Vagina (tissue), 2 donors: Measurements from ENCODE around the gene NALF2. TPM values are rescaled to one million over a fixed set of nuclear protein-coding genes. Genes with fewer than 3 reads are reported as not detected.

Experiments
- DNase-seq, 2 donors: peaks; one replicate each; pipeline ENCODE4 v3.0.0-alpha.2; 2017; ENCODE audit errors: extremely low spot score in 2 of 2
- H3K27ac ChIP-seq: fragments of 200-600 bp; sonication (generic); one replicate; pipeline ENCODE4 v1.5.1; 2019
- H3K27me3 ChIP-seq: fragments of 200-600 bp; sonication (generic); one replicate; pipeline ENCODE4 v1.5.1; 2019
- H3K36me3 ChIP-seq, 2 donors: fragments of 200-600 bp; sonication (generic); one replicate each; pipeline ENCODE4 v1.5.1; 2017 to 2019
- H3K4me1 ChIP-seq: fragments of 200-600 bp; sonication (generic); one replicate; pipeline ENCODE4 v1.5.1; 2019
- H3K4me3 ChIP-seq, 2 donors: fragments of 200-600 bp; sonication (generic); 1 replicate in 1 of 2; 2 replicates in 1 of 2; pipeline ENCODE4 v1.5.1; 2016 to 2019
- H3K9me3 ChIP-seq: fragments of 200-600 bp; sonication (generic); one replicate; pipeline ENCODE4 v1.5.1; 2019
- POLR2A ChIP-seq, 2 donors: fragments of 450-650 bp; IDR thresholded peaks; one replicate each; pipeline ENCODE4 v1.6.1; 2017; ENCODE audit warnings: antibody characterized with exemption in 2 of 2, mild to moderate bottlenecking in 2 of 2, moderate library complexity in 2 of 2
- POLR2AphosphoS5 ChIP-seq, 2 donors: sonication (generic); formaldehyde crosslinking; IDR thresholded peaks; one replicate each; pipeline ENCODE4 v1.9.0; 2017; ENCODE audit warnings: antibody characterized with exemption in 2 of 2, mild to moderate bottlenecking in 2 of 2, low read depth in 1 of 2; ENCODE audit not compliant: insufficient read depth in 1 of 2
- intact Hi-C: fragments of 100-400 bp; cut with DNase I; formaldehyde crosslinking; loops from one replicate; pipeline ENCODE4 v1.15.1; 2023
- total RNA-seq: library from RNA; depleted of rRNA; stranded (reverse); fragments of >200 nt; gene quantifications from one replicate; pipeline ENCODE4 v1.2.3, GENCODE V29; 2016
- TF ChIP-seq, protein P1 (sequence below), 3 experiments: fragments of 450-650 bp in 2 of 3; fragments of 200-600 bp in 1 of 3; sonication (generic) in 1 of 3; IDR thresholded peaks; one replicate each; pipeline ENCODE4 v1.5.1; 2017 to 2019; ENCODE audit warnings: antibody characterized with exemption in 3 of 3, mild to moderate bottlenecking in 2 of 3, moderate library complexity in 2 of 3

Gene NALF2
- total RNA-seq, 1 donor from 2014 or later, result 0.49 TPM

DNA sequence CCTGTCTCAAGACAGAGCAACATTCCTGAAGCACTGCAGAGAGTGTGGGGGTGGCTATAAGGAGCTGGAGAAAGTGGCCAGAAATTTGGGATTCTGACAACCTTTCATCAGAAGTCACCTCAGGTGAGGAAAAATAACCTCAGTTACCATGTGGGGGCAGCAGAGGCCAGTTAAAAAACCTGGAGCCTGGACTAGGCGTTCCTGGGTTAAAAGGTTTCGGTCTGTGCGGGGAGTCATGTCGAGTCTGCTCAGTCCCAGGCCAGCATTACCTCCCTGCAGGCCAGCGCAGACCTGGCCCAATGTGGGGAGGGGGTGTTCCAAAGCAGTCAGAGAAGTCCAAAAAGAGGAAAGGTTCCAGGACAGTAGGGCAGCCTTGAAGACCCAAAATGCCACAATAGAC, 10.9 kb upstream of the NALF2 start:
- Histone ChIP-seq H3K27me3 (no peaks in the 10 kb centered on the region), H3K36me3 (no peaks in the 10 kb centered on the region), H3K4me3 (no peak overlapping the region), H3K4me1 (no peaks in the 10 kb centered on the region), H3K9me3 (no peaks in the 10 kb centered on the region), H3K27ac (no peak overlapping the region)
- TF ChIP-seq, protein P1, sequence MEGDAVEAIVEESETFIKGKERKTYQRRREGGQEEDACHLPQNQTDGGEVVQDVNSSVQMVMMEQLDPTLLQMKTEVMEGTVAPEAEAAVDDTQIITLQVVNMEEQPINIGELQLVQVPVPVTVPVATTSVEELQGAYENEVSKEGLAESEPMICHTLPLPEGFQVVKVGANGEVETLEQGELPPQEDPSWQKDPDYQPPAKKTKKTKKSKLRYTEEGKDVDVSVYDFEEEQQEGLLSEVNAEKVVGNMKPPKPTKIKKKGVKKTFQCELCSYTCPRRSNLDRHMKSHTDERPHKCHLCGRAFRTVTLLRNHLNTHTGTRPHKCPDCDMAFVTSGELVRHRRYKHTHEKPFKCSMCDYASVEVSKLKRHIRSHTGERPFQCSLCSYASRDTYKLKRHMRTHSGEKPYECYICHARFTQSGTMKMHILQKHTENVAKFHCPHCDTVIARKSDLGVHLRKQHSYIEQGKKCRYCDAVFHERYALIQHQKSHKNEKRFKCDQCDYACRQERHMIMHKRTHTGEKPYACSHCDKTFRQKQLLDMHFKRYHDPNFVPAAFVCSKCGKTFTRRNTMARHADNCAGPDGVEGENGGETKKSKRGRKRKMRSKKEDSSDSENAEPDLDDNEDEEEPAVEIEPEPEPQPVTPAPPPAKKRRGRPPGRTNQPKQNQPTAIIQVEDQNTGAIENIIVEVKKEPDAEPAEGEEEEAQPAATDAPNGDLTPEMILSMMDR (IDR thresholded peaks at IDR 0.05), result no peak
- no peak for TF ChIP-seq POLR2A (IDR thresholded peaks at IDR 0.05)
- intact Hi-C loops, result no loop called here
- peak in 1 of 2 donors; percentile 58 for DNase-seq

DNA sequence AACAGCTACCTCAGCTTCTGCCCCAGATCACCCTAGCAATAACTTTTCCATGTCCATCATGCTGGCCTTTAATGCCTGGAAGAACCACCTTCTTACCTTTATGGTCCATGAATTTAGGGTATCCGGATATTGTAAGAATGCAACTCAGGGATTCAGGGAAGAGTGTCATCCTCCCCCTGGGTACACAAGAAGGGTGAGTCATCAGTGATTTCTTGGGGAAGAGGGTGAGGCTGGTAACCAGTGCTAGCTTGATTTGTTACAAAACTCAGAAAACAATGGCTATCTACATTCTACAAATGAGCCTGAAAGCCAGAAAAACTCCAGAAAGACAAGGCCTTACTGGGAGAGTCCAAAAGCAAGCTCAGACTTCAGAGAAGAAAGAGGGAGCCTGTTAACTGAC, 10.4 kb upstream of the NALF2 start:
- H3K4me3 ChIP-seq, result no peak overlapping the region
- TF ChIP-seq POLR2A (IDR thresholded peaks at IDR 0.05) (no peak), POLR2AphosphoS5 (IDR thresholded peaks at IDR 0.05; ENCODE audit: insufficient read depth in 1 of 2, low read depth in 1 of 2) (no peak)
- TF ChIP-seq, protein P1 (IDR thresholded peaks at IDR 0.05), result no peak
- no peak for DNase-seq
- H3K9me3 ChIP-seq, result no peaks in the 10 kb centered on the region
- H3K27me3 ChIP-seq, result no peaks in the 10 kb centered on the region
- H3K27ac ChIP-seq, result no peak overlapping the region
- H3K36me3 ChIP-seq, result no peaks in the 10 kb centered on the region
- intact Hi-C loops, result no loop called here
- H3K4me1 ChIP-seq, result no peaks in the 10 kb centered on the region

DNA sequence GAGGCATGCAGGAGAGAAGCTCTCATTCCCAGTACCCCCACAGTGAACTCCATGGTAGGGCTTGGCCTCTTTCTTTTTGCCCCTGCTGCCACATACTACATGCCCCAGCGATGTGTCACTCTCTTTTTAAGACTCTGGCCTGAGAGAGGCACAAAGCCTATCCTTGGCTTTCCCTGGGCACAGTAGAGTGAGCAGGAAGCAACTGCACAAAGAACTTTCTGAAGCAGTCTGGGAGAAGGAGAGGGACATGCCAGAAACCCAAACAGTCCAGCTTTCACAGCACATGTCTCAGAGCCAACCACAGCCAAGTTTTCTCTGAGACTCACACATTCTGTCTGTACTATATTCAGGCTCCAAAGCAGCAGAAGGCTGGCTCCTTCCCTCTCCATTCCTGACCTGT, 7.9 kb upstream of the NALF2 start:
- no peaks in the 10 kb centered on the region for H3K4me1 ChIP-seq
- no peaks in the 10 kb centered on the region for H3K27me3 ChIP-seq
- no peak for TF ChIP-seq POLR2AphosphoS5 (IDR thresholded peaks at IDR 0.05; ENCODE audit: insufficient read depth in 1 of 2, low read depth in 1 of 2)
- TF ChIP-seq POLR2A (IDR thresholded peaks at IDR 0.05), result no peak
- TF ChIP-seq, protein P1 (IDR thresholded peaks at IDR 0.05), result no peak
- no peak for DNase-seq
- H3K9me3 ChIP-seq, result no peaks in the 10 kb centered on the region
- no peaks in the 10 kb centered on the region for H3K36me3 ChIP-seq
- H3K4me3 ChIP-seq, result no peak overlapping the region
- intact Hi-C loops, result no loop called here
- H3K27ac ChIP-seq, result no peak overlapping the region

DNA sequence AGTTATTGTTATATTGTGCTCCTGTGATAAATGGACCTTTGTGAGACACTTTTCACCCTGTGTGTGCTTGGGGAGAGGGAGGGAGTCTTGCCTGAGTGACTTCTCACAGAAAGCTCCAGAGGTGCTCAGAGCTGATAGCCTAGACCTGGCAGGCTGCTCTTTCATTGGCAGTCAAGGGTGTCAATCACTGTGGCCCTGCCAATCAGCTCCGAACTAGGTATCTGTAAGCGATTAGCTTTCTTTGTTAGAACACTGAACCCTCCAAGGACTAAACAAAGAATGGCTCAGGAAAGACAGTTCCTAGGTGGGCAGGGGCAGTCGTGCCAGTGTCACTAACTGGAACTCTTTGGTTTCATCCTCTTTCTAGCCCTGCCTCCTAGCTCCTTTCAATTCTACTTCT, 2.7 kb upstream of the NALF2 start:
- H3K27me3 ChIP-seq, result no peaks in the 10 kb centered on the region
- intact Hi-C loops, result no loop called here
- no peak for TF ChIP-seq POLR2A (IDR thresholded peaks at IDR 0.05)
- TF ChIP-seq, protein P1 (IDR thresholded peaks at IDR 0.05), result no peak
- no peak for TF ChIP-seq POLR2AphosphoS5 (IDR thresholded peaks at IDR 0.05; ENCODE audit: insufficient read depth in 1 of 2, low read depth in 1 of 2)
- H3K36me3 ChIP-seq, result no peaks in the 10 kb centered on the region
- peaks cover 6% of the 10 kb centered on the region for H3K4me1 ChIP-seq
- H3K27ac ChIP-seq, result no peak overlapping the region
- H3K9me3 ChIP-seq, result no peaks in the 10 kb centered on the region
- H3K4me3 ChIP-seq, result no peak overlapping the region
- no peak for DNase-seq

DNA sequence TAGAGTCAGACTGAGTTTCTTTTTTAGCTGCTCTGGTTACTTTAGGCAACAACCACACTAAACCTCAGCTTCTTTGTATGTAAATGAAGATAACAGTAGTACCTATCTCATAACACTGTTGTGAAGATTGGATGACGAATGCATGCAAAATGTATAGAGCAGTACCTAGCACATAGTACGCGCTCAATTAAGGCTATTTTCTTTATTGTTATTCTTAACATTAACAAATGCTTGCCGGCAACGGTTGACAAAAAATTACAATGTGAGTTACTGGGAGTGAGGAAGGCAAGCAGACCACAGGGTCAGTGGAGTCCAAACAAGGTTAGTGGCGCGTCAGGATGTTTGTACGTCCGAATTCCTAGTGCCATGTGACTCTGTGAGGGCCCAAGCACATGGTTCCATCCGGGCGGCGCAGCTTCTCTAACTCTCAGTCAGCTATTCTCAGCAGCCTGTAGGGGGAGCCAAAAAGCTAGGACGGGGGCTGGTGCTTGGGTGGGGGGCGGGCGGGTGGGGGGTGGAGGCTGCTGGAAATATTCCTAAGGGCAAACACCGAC, 821 bp upstream of the NALF2 start:
- intact Hi-C loops, result no loop called here
- no peaks in the 10 kb centered on the region for H3K9me3 ChIP-seq
- TF ChIP-seq POLR2A (IDR thresholded peaks at IDR 0.05) (no peak), POLR2AphosphoS5 (IDR thresholded peaks at IDR 0.05; ENCODE audit: insufficient read depth in 1 of 2, low read depth in 1 of 2) (no peak)
- TF ChIP-seq, protein P1 (IDR thresholded peaks at IDR 0.05), result no peak
- H3K27me3 ChIP-seq, result no peaks in the 10 kb centered on the region
- no peak overlapping the region for H3K4me3 ChIP-seq
- peaks cover 6% of the 10 kb centered on the region for H3K4me1 ChIP-seq
- H3K27ac ChIP-seq, result no peak overlapping the region
- DNase-seq, result no peak
- H3K36me3 ChIP-seq, result no peaks in the 10 kb centered on the region
